GM21515 (cell line): ENCODE measurements around the gene SLC1A3.
A peak's percentile ranks its signal among the peaks of the same experiment; 100 is the strongest.

ENCODE experiments used
- ATAC-seq: cut with Tn5 transposase; IDR thresholded peaks from one replicate; pipeline ENCODE4 v1.9.1; 2021; ENCODE audit not compliant: unreplicated experiment

SLC1A3 gene

DNA sequence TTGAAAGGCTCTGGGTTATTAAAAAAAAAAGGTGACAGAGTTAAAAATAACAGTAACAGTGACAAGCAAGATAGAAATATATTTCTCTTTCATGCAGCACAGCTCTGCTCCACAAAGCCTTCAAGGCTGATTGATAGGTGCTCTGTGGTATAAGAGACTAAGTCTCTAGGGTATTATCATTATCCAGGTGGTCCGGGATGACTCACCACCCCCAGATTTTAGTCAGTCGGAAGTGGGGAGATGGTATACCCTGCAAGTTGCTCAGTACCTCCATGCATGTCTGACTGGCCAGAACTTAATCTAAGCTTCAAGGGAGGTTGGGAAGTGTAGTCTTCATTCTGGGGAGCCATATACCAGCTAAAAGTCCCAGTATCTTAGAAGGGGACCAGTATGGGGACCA lies 76.1 kb downstream of the SLC1A3 start:
- no peak for ATAC-seq

DNA sequence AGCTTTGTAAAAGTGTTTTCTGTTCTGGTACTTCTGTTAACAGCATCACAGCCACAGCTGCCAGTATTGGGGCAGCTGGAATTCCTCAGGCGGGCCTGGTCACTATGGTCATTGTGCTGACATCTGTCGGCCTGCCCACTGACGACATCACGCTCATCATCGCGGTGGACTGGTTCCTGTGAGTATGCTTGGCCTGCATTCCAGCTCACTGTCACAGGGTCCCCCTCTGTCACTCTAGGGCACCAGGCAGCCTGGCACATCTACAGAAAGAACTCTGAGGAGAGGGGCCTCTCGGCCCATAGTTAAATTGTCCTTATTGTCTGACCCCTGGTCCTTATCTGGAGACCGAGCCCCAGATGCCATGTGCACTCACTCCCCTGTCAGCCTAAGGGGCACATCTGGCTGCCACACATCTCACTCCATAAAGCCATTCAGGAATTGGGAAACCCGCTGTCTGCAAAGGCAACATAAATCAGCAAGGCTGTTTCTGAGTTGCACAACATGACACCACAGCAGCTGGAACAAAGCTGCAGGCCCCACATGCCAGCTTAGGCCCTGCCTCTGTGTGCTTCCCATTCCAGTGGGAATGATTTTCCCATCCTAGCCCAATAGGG lies 77.5 kb downstream of the SLC1A3 start:
- ATAC-seq: no peak

DNA sequence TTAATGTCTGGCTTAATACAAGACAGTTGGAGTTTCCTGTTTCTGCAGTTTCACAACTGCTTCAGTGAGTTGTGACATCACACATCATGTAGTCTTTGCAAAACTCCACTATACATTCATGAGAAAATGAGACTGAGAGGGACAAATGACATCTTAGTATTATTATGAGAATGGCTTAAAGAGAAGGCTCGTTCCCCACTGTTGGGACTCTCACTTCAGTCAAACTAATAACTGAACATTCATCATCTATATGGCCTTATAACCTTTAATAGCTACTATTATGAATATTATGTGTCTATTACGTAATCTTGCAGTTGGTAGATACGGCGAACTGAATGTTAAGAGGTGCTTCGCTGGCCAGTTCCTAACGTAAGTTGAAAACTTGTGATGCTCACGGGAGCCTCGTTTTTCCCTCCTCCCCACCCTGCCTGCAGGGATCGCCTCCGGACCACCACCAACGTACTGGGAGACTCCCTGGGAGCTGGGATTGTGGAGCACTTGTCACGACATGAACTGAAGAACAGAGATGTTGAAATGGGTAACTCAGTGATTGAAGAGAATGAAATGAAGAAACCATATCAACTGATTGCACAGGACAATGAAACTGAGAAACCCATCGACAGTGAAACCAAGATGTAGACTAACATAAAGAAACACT lies 79.4 kb downstream of the SLC1A3 start:
- ATAC-seq: no peak

DNA sequence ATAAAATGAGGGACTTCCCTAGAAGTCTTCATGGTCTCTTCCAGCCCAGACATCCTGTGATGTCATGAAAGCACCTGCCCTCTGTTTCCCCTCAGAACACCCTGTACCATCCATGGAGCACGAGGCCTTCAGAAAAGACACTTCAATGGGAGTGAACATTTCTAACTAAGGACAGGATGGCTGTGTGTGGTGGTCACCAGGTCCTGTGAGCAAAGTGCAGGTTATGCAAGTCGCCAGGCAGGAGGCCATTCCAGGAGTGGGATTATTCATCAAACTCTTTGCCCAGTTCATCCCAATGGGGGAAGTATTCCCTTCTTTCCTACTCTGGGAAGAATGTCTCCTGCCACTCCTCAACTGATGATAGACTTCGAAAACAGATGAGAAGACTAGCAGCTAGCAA lies 80.5 kb downstream of the SLC1A3 start:
- ATAC-seq: no peak

DNA sequence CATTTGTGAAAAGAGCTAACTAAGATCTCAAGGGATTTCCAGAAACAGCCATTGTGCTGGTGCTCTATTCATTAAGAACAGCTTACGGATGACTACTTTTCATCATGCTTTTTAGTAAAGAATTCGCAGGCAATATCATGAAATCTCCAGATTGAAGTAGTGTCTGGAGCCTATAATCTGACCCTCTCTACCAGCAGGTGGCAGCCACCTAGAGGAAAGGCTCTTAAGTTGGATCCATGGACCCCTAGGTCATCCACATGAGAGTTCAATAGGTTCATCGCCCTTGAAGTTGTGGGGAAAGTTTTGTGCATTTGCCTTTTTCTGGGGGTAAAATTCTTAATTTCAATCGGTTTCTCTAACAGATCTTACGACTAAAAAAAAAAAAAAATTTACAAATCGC lies 82.3 kb downstream of the SLC1A3 start:
- ATAC-seq: no peak

DNA sequence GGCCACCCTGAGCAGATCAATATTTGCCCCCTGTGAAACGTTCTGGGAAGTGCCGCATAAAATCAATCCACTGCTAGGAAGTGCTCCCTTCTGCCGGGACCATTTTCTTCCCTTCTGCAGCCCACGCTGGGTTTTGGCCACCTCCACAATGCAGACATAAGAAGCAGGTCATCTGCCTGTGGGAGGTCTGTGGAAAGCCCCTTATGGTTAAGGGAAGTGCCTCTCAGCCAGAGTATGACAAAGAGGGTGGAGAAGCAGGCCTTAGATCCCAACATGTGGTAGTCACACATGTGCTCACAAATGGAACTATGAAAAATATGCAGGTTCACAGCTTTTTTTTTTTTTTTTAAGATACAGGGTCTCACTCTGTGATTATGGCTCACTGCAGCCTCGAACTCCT lies 82.8 kb downstream of the SLC1A3 start:
- no peak for ATAC-seq

DNA sequence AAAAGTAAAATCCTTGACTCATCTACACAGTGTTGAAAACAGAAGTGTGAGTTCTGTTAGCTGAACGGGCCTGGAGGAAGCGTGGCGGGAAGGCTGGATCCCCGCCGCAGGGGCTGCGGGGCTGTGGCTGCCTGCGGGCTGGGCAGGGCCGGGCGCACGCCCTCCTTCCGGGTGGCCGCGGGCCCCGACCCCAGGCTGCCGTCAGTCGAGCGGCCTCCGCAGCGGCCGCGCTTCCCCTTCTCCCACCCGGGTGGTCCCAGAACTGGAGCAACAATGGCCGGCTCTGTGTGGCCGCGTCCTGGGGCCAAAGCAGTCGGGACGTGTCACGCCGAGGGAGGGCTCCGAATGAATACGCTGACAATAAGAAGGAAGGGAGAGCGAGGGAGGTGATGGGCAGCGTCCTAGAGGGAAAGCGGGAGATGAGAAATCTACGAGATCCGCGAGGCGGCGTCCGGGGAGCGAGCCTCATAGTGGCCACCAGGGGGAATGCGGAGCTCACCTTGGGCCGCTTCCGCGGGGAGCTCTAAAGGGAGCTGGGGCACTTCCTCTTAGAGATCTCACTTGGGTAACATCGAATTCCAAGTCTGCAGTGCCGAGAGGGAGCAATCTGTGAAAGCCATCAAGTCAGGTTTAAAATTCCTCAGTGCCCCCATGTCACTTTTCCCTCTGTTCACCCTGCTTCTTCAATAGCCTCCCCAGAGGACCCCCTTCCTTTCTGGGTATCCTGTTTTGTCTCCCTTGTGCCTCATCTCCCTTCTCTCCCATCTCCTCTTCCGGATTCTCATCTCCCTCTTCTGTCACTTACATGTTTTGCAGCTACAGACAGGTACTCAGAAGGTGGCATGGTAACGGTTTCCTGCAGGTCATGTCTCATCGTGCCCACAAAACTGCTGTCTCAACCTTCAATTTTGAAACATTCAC lies 83.9 kb downstream of the SLC1A3 start:
- ATAC-seq: peak; percentile 77

DNA sequence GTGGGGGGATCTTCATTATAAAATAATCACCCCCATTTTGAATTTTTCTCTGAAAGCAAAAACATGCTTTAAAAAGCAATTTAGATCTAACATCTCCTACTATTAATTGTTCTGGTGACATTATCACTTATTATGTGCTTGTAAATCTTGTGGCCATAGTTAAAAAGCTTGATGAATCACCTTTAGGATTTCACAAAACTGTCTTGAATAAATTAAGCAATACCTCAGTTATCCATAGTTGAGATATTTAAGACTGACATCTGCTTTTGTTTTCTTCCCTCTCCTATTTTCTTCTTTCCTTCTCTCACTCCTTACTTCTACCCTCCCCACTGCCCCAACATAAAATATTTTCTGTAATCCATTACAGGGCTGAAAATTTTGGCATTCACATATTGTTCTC lies 84.8 kb downstream of the SLC1A3 start:
- no peak for ATAC-seq

DNA sequence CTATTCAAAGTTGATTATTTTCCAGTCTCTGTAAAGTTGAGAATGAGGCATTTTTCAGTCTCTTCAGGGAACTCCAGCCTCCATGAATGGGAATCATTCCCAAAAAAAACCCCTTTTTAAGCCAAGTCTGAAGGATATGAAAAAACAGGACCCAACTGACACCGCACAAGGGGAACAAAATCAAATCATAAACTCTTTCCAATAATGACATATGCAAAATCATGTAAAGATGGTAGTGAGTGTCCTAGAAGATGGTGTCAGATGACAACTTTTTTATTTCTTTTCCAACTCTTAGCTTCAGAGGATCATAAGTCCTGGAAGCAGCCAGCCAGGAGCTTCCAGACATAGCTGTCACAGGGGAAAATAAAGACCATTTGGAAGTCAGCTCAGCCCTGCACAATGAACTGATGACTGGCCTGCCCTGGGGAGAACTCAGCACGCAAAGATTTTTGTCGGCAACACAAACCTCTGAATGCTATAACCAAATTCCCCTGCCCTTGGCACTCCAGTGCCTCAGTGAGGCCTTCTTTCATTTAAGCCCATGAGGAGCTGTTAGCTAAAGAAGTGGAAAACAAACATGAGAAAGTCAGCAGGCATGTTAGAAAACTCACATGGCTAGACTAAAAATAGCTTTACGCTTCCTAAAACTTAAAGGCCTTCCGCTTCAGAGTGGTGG lies 85.4 kb downstream of the SLC1A3 start:
- ATAC-seq: no peak

DNA sequence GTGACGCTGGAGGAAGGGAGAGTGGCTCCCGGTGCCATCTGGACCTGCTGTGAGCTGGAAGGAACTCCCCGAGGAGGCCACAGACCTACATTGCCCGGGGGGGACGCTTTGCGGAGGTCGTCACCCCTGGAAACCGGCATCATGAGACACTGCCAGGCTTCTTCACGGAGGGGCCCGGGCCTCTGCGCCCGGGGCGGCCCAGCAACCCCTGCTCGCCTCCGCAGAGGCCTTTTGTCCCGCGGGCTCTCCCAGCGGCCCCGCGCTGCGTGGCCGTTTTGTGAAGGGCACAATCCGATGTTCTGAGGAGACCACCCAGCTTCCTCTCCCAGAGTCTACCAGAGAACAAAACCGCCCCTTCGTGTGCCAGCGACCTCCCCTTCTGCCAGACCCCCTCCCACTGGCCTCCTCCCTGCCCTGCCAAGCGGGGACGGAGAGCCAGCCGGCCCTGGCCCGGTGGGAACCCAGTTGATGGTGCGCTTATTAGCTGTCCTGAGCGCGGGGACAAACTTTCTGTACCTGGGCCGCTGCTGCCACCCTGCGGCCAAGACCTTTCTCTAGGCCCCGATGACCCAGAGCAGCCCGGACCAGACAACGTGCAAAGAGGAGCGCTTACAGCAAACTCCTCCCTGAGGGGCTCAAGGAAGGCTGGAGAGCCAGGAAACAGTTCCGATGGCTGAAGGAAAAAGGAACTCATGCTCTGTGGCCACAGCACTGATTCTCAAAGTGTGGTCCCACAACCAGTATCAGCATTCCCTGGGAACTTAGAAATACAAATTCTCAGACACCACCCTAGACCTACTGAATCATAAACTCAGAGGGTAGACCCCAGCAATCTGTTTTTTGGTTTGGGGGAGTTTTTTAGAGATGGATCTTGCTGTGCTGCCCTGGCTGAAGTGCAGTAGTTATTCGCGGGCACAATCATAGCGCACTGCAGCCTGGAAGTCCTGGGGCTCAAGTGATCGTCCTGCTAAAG lies 86.7 kb downstream of the SLC1A3 start:
- ATAC-seq: peak; percentile 65

DNA sequence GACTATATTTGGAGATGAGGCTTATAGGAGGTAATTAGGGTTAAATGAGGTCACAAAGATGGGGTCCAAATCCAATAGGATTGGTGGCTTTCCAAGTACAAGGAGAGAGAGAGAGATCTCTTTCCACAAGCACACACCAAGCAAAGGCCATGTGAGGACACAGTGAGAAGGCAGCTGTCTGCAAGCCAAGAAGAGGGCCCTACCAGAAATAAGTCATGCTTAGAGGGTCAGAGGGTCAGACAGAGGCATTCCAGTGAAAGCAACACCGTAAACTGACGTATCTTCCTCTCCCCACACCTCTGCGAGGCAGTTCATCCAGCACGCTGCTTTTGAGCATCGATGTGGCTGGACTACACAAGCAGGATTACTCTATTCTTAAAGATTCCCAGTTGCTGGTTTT lies 87.9 kb downstream of the SLC1A3 start:
- no peak for ATAC-seq

DNA sequence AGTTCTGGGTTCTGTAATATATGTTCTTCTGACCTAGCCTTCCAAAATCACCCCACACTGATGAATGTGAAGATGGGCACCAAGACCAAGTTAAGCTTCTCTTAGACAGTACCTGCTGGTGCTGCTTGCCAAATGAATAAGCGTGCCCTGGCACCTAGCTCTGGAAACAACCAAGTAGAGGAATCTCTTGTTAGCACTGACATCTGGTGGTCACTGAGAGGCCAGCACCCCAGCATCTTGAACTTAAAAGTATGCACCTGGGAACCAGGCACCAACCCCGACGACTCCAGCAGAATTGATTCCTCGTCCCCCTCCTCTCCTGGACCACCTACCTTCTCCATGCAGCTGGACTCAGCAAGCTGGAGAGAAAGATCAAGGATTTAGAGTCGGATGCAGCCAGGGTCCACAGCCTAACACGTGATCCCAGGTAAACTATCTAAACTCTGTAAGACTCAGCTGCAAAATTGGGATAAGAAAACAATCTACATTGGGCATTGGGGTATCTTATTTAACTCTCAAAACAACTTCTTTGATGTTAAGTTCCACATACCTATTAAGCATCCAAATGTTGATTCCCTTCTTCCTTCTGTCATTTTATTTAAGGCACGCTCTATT lies 89.8 kb downstream of the SLC1A3 start:
- ATAC-seq: peak; percentile 48

DNA sequence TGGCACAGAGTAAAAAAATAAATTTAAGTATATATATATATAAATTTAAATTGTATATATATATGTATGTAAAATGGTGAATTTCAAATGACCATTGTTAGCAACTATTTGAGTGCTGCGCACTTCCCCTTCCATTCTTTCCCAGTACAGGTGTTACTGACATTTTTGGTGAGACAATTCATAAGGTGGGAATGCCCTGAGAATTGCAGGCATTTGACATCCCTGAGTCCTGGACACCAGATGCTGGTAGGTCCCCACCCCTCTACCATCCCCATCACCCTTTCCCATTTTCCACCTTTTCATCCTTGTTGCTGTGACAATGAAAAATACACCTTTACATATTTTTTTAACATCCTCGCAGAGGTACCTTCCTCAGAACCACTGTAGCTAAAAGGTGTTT lies 91.6 kb downstream of the SLC1A3 start:
- ATAC-seq: no peak

DNA sequence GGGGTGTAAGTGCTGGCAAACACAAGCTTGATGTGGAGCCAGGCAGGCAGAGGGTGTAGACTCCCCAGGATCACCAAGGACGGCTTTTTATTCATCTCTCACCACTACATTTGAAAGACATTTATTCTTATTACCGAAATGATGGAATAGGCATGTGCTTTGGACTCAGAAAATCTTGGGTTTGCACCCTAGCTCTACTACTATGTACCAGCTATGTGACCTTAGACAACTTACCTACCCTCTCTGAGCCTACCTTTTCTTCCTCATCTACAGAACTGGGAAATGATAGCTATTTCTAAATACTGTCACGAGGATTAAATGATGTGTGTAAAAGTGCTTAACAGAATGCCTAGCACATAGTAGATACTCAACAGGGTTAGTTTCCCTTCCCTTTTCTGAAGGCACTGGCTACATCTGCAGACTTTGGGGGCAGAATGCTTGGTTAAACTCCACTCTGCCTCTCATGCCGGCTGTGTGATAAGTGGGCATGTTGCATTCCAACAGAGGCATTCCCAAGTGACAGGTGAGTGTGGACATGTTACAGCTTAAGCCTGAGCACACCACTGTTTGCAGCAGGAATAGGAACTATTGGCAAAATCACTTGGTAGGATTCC lies 94.8 kb downstream of the SLC1A3 start:
- ATAC-seq: peak; percentile 98

DNA sequence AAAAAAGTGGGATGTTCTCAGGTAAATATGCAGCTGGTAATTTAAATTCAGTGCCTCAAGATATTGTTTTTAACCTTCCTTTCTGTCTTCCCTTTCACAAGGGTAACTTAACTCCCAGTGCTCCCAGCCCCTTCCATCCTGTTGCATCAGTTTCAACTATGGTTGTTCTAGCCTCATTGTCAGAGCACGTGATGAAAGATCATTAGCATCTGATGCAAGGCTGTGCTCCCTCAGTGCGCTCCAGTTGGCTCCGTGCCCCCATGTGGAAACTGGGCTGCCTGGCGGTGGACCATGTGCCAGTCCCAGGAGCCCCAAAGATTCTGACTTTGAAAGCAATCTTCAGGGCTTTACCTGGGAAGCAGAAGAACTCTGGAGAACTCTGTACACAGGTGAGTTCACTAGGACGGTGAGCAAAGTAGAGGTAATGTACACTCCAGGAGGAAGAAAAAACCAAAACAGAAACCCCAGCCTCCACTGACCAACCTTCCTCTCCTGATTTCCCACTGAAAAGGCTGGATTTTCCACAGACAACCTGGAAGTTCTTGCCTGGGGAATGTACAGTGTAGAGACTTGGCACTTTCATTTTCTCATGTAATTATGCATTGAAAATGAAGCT lies 96.9 kb downstream of the SLC1A3 start:
- ATAC-seq: no peak

DNA sequence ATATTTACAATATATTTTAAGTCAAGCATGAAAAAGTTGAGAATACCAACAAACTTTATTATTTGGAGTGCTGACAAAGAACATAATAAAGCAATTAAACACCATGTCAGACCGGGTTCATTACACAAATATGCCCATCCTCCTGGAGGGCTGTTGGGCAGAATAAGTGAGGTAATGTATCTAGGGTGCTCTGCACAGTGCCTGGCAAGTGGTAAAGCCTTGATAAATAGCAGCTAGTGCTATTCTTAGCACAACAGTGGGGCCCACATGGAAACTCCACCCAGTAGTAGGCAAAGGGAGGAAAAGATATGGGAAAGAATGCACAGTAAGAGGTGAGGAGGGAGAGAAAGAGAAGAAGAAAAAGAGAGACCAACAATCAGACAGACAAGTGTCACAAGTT lies 97.7 kb downstream of the SLC1A3 start:
- ATAC-seq: no peak

DNA sequence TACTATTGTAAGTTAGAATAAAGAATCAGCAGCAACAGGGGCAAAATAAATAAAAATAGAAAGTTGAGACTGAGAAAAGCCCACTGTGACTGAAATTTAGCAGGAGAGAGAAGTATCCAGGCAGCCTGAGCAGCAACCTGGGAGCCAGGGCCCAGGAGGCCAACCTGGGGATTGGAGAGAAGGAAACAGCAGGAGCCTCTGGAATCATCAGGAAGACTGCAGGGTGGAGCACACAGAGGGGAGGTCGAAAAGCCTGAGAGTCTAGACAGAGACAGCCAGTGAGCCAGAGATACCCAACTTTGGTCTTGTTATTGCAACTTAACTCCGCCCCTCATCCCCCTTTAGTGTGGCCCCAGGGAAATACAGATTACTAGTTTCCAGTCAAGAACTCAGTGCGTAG lies 98.6 kb downstream of the SLC1A3 start:
- ATAC-seq: no peak

DNA sequence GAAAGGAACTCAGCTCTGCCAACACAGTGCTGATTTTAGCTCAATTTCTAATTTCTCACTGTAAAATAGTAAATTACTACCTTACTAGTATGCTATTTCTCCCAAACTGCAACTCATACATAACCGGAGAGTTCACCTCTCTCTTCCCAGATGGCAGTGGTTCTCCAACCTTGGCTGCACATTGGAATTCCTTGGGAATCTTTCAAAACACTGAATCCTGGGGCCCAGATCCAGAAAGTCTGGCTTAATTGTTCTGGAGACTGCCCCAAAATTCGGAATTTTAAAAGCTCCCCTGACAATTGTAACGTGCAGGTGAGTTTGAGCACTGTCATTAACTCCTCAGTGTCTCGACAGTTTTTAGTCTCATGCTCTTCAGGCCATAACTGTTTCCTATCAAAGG lies 100.3 kb downstream of the SLC1A3 start:
- ATAC-seq: no peak

DNA sequence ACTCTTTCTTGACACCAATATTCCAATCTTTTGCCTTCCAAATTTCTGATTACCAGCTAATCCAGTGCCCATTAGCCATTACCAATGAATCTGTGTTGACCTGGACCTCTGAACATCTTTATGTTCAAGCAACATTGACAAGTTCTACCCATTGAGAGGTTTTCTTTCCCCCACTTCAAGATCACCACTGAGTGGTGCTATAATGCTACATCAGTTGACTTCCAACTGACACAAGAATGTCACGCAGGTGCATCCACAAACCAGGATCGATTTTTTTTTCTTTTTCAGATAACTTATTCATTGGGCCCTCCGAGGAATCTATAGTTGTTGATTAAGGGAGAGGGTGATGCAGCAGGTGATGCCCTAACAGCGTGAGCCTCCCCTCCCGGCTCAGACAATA lies 102.6 kb downstream of the SLC1A3 start:
- no peak for ATAC-seq
